H1 (cell line): Measurements from ENCODE around the gene PRF1. TPM values are rescaled to one million over a fixed set of nuclear protein-coding genes. Genes with fewer than 3 reads are reported as not detected.

Source experiments
- CTCF ChIA-PET: fragments of 300-600 bp; sonication (Branson Sonifier 250); formaldehyde crosslinking; loops from one replicate; lab custom pipeline; 2021; ENCODE audit not compliant: partially characterized antibody; lab: Charles Lee
- POLR2A ChIA-PET: fragments of 300-600 bp; sonication (Branson Sonifier 250); formaldehyde crosslinking; loops from one replicate; lab custom pipeline; 2021; ENCODE audit warnings: inconsistent platforms; ENCODE audit not compliant: partially characterized antibody; lab: Charles Lee
- DNase-seq, 2 experiments: peaks; one replicate each; pipeline versions ENCODE4 v3.0.0 to v3.0.0-alpha.2; 2010 to 2022; ENCODE audit warnings: low spot score in 2 of 2, low read depth in 1 of 2, mixed read lengths in 1 of 2
- FAIRE-seq: peaks from 2 replicates; lab custom pipeline; 2011; peaks lifted over from hg19 to GRCh38; lab: Jason Lieb, UNC
- H2AFZ ChIP-seq: 2 replicates; pipeline ENCODE4 v1.8.1; 2012; ENCODE audit warnings: low read length, inconsistent platforms
- H2AK5ac ChIP-seq: 2 replicates; pipeline ENCODE4 v1.6.1; 2013; ENCODE audit warnings: low read depth, low read length
- H2BK120ac ChIP-seq: replicated peaks from 2 replicates; pipeline ENCODE3; 2013; ENCODE audit warnings: low read depth, low read length, inconsistent platforms
- H2BK12ac ChIP-seq: 2 replicates; pipeline ENCODE4 v1.6.1; 2013; ENCODE audit warnings: low read depth, low read length
- H2BK15ac ChIP-seq: 2 replicates; pipeline ENCODE4 v1.6.1; 2013; ENCODE audit warnings: low read length
- H2BK20ac ChIP-seq: 2 replicates; pipeline ENCODE4 v1.6.1; 2013; ENCODE audit warnings: low read length
- H2BK5ac ChIP-seq: 2 replicates; pipeline ENCODE4 v1.6.1; 2013; ENCODE audit warnings: low read depth, low read length
- H3K14ac ChIP-seq: 2 replicates; pipeline ENCODE4 v1.6.1; 2013; ENCODE audit warnings: inconsistent platforms; ENCODE audit not compliant: insufficient read length
- H3K18ac ChIP-seq: 2 replicates; pipeline ENCODE4 v1.6.1; 2013; ENCODE audit warnings: low read length; ENCODE audit errors: extremely low read depth
- H3K23ac ChIP-seq: 2 replicates; pipeline ENCODE4 v1.6.1; 2013; ENCODE audit warnings: inconsistent platforms; ENCODE audit not compliant: insufficient read length
- H3K23me2 ChIP-seq: 2 replicates; pipeline ENCODE4 v1.6.1; 2013; ENCODE audit warnings: low read depth, low read length
- H3K27ac ChIP-seq: 2 replicates; pipeline ENCODE4 v1.6.1; 2011; ENCODE audit warnings: low read depth, low read length, inconsistent platforms
- H3K27me3 ChIP-seq, 4 experiments: replicated peaks in 1 of 4; 1 replicate in 1 of 4; 2 replicates in 3 of 4; pipeline versions ENCODE4 v1.6.1 to v1.8.1; 2011 to 2013; ENCODE audit warnings: low read length in 3 of 4, mild to moderate bottlenecking in 3 of 4, inconsistent platforms in 2 of 4, mixed read lengths in 2 of 4, moderate library complexity in 1 of 4; ENCODE audit not compliant: control insufficient read depth in 3 of 4, insufficient read depth in 3 of 4; ENCODE audit errors: extremely low read depth in 1 of 4
- H3K36me3 ChIP-seq, 4 experiments: 2 replicates each; pipeline versions ENCODE4 v1.6.1 to v1.8.1; 2011 to 2013; ENCODE audit warnings: mild to moderate bottlenecking in 4 of 4, low read length in 3 of 4, moderate library complexity in 2 of 4, control low read depth in 1 of 4, inconsistent platforms in 1 of 4; ENCODE audit not compliant: insufficient read depth in 4 of 4, control insufficient read depth in 2 of 4
- H3K4ac ChIP-seq: replicated peaks from 2 replicates; pipeline ENCODE3; 2013; ENCODE audit warnings: low read length, low read depth, mixed read lengths, inconsistent platforms; ENCODE audit not compliant: insufficient read length
- H3K4me1 ChIP-seq, 4 experiments: replicated peaks in 1 of 4; 1 replicate in 1 of 4; 2 replicates in 3 of 4; pipeline versions ENCODE4 v1.6.1 to v1.8.1; 2011 to 2013; ENCODE audit warnings: low read length in 3 of 4, inconsistent platforms in 2 of 4, mixed read lengths in 1 of 4; ENCODE audit not compliant: insufficient read depth in 4 of 4, control insufficient read depth in 3 of 4
- H3K4me2 ChIP-seq, 2 experiments: 2 replicates each; pipeline versions ENCODE4 v1.6.1 to v1.8.1; 2011 to 2013; ENCODE audit warnings: low read depth in 2 of 2, low read length in 2 of 2, control low read depth in 1 of 2, inconsistent platforms in 1 of 2, mild to moderate bottlenecking in 1 of 2; ENCODE audit not compliant: insufficient read depth in 1 of 2
- H3K4me3 ChIP-seq, 4 experiments: fragments of 200-600, 300-600 bp in 1 of 4; sonication (generic), shearing (Covaris generic), sonication (Bioruptor Twin) in 1 of 4; 2 replicates each; pipeline versions ENCODE4 v1.5.1 to v1.8.1; 2011 to 2016; ENCODE audit warnings: low read length in 4 of 4, low read depth in 3 of 4, control low read depth in 2 of 4, inconsistent platforms in 2 of 4, mild to moderate bottlenecking in 2 of 4, mixed read lengths in 1 of 4, moderate library complexity in 1 of 4; ENCODE audit not compliant: insufficient read depth in 2 of 4; ENCODE audit errors: extremely low read depth in 1 of 4
- H3K56ac ChIP-seq: replicated peaks from 2 replicates; pipeline ENCODE3; 2013; ENCODE audit warnings: low read depth, mild to moderate bottlenecking, mixed read lengths, low read length, inconsistent platforms; ENCODE audit not compliant: insufficient read length
- H3K79me1 ChIP-seq: 2 replicates; pipeline ENCODE4 v1.6.1; 2013; ENCODE audit warnings: low read depth, low read length, control low read depth
- H3K79me2 ChIP-seq, 2 experiments: 2 replicates each; pipeline versions ENCODE4 v1.6.1 to v1.8.1; 2012 to 2013; ENCODE audit warnings: low read length in 2 of 2, mild to moderate bottlenecking in 2 of 2, inconsistent platforms in 1 of 2; ENCODE audit not compliant: insufficient read depth in 2 of 2, control insufficient read depth in 1 of 2
- H3K9ac ChIP-seq, 4 experiments: replicated peaks in 1 of 4; 1 replicate in 1 of 4; 2 replicates in 3 of 4; pipeline versions ENCODE4 v1.6.1 to v1.8.1; 2011 to 2013; ENCODE audit warnings: low read depth in 3 of 4, low read length in 3 of 4, control low read depth in 2 of 4, mild to moderate bottlenecking in 2 of 4, moderate library complexity in 2 of 4, inconsistent platforms in 1 of 4; ENCODE audit errors: extremely low read depth in 1 of 4
- H3K9me3 ChIP-seq, 2 experiments: 2 replicates each; pipeline versions ENCODE4 v1.6.1 to v1.8.1; 2012 to 2013; ENCODE audit warnings: mild to moderate bottlenecking in 2 of 2, moderate library complexity in 2 of 2, control low read depth in 1 of 2, inconsistent platforms in 1 of 2, low read depth in 1 of 2, low read length in 1 of 2, mixed read lengths in 1 of 2; ENCODE audit not compliant: insufficient read depth in 2 of 2
- H4K20me1 ChIP-seq, 2 experiments: replicated peaks in 1 of 2; 2 replicates each; pipeline versions ENCODE3 to v1.8.1; 2011 to 2013; ENCODE audit warnings: inconsistent platforms in 2 of 2, low read length in 2 of 2, mild to moderate bottlenecking in 1 of 2; ENCODE audit not compliant: insufficient read depth in 2 of 2, control insufficient read depth in 1 of 2
- H4K5ac ChIP-seq: 2 replicates; pipeline ENCODE4 v1.6.1; 2013; ENCODE audit warnings: low read length, low read depth, mixed read lengths, inconsistent platforms; ENCODE audit not compliant: insufficient read length
- H4K8ac ChIP-seq: 2 replicates; pipeline ENCODE4 v1.8.0; 2013; ENCODE audit warnings: mild to moderate bottlenecking, moderate library complexity, low read length, inconsistent platforms; ENCODE audit not compliant: insufficient read depth; ENCODE audit errors: extremely low read depth
- H4K91ac ChIP-seq: replicated peaks from 2 replicates; pipeline ENCODE3; 2013; ENCODE audit warnings: low read length, mixed read lengths, inconsistent platforms; ENCODE audit not compliant: insufficient read length
- CBX5 ChIP-seq: fragments of 300-800, 300-1000 bp; sonication (generic); IDR thresholded peaks from 2 replicates; pipeline ENCODE4 v1.7.1; 2016; ENCODE audit warnings: antibody characterized with exemption, low read length, low read depth
- FOSL1 ChIP-seq: IDR thresholded peaks from 2 replicates; pipeline ENCODE4 v1.6.1; 2011; ENCODE audit warnings: mild to moderate bottlenecking, low read depth, low read length, moderate library complexity; ENCODE audit not compliant: insufficient read depth
- GTF2F1 ChIP-seq: IDR thresholded peaks from 2 replicates; pipeline ENCODE4 v1.6.1; 2012; ENCODE audit warnings: low read depth, low read length, improper control_type of control experiment, borderline replicate concordance
- HDAC2 ChIP-seq, 2 experiments: fragments of 300-600 bp in 1 of 2; sonication (generic) in 1 of 2; IDR thresholded peaks; 2 replicates each; pipeline ENCODE4 v1.6.1; 2011 to 2012; ENCODE audit warnings: low read depth in 2 of 2, low read length in 2 of 2, mild to moderate bottlenecking in 2 of 2, moderate library complexity in 2 of 2, borderline replicate concordance in 1 of 2, inconsistent platforms in 1 of 2
- KDM4A ChIP-seq: IDR thresholded peaks from one replicate; pipeline ENCODE4 v1.7.1; 2012; ENCODE audit warnings: low read depth, mild to moderate bottlenecking, moderate library complexity, low read length, inconsistent platforms; ENCODE audit not compliant: severe bottlenecking
- PHF8 ChIP-seq: fragments of 200-600 bp; sonication (generic); conservative IDR thresholded peaks from 2 replicates; pipeline ENCODE4 v1.7.1; 2012; ENCODE audit warnings: low read depth, mild to moderate bottlenecking, inconsistent platforms, low read length, moderate library complexity
- RBBP5 ChIP-seq: IDR thresholded peaks from 2 replicates; pipeline ENCODE4 v1.7.1; 2012; ENCODE audit warnings: low read depth, mild to moderate bottlenecking, inconsistent platforms, low read length, moderate library complexity, borderline replicate concordance
- SIX5 ChIP-seq: IDR thresholded peaks from 2 replicates; pipeline ENCODE4 v1.6.1; 2011; ENCODE audit warnings: mild to moderate bottlenecking, low read depth, low read length
- TAF1 ChIP-seq: IDR thresholded peaks from 2 replicates; pipeline ENCODE4 v1.6.1; 2011; ENCODE audit warnings: mild to moderate bottlenecking, low read depth, low read length
- TBP ChIP-seq: IDR thresholded peaks from 2 replicates; pipeline ENCODE4 v1.6.1; 2011; ENCODE audit warnings: low read depth, low read length, improper control_type of control experiment
- YY1 ChIP-seq: IDR thresholded peaks from 2 replicates; pipeline ENCODE4 v1.6.1; 2011; ENCODE audit warnings: low read depth, mild to moderate bottlenecking, low read length
- WGBS, 2 experiments: shearing (Covaris generic) in 1 of 2; methylation state at CpG; one replicate each; pipeline versions ENCODE4 v1.1.6 to v1.1.7; 2013 to 2015; ENCODE audit warnings: low lambda C conversion rate in 2 of 2, mixed read lengths in 2 of 2, inconsistent platforms in 1 of 2, low coverage in 1 of 2, missing lambda C conversion rate in 1 of 2; ENCODE audit not compliant: insufficient replicate concordance in 2 of 2, insufficient coverage in 1 of 2, insufficient read length in 1 of 2; ENCODE audit errors: extremely low coverage in 1 of 2, missing lambda C conversion rate in 1 of 2; 5-methylcytosine and 5-hydroxymethylcytosine counted together
- polyA plus RNA-seq, 7 experiments: library from polyadenylated mRNA; depleted of rRNA in 3 of 7; stranded (reverse) in 5 of 7; unstranded in 2 of 7; fragments of >200 nt in 5 of 7; fragments of 200-250 nt in 2 of 7; gene quantifications; 1 replicate in 5 of 7; 2 replicates in 1 of 7; 4 replicates in 1 of 7; pipeline versions ENCODE4 v1.2.1 to v1.2.3, GENCODE V29; 2011 to 2013; ENCODE audit warnings: missing spikeins in 2 of 7, mixed read lengths in 2 of 7
- total RNA-seq: library from RNA; stranded (reverse); fragmentation: NEBNext Ultra II Directional; extraction: Animal tissue kit (Norgen Biotek cat#: 25700); gene quantifications from 2 replicates; pipeline ENCODE4 v1.2.1, GENCODE V29; 2021
- TF ChIP-seq, protein P1 (sequence below): IDR thresholded peaks from 2 replicates; pipeline ENCODE4 v1.6.1; 2012; ENCODE audit warnings: low read length, inconsistent platforms

PRF1 gene
- total and polyA plus RNA-seq, 2 of the 8 experiments (the other 6 are each of a cell fraction or from before 2014, with no cell fraction given), result 0.15 TPM; not detected in 1

DNA sequence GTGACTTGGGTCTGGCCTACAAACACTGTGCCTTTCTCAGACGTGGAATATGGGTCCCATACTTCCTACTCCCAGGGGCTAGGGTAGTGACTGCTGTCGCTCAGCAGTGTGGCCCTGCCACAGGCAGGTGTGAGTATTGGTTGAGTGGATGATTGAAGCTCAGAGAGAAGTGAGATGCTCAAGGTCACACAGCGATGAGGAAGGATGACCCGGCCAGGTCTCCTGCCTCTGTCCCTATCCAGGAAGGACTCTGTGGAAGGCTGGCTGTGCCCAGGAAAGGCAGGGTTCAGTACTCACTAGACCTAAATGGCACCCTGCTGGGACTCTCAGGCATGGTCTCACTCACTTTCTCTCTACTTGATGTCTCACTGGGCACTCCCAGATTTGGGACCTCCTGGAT, 2.8 kb downstream of the PRF1 start:
- Histone ChIP-seq H3K36me3 (no peaks in the 10 kb centered on the region), H3K56ac (no peak overlapping the region), H4K91ac (peak overlapping the region; percentile 32), H3K4me3 (no peak overlapping the region), H3K18ac (no peak overlapping the region; the same call in 1 of the 2 replicates), H2BK20ac (no peak overlapping the region), H3K27ac (no peak overlapping the region), H3K4ac (no peak overlapping the region), H3K27me3 (no peaks in the 10 kb centered on the region), H3K23me2 (no peaks in the 10 kb centered on the region), H4K8ac (no peak overlapping the region), H2AK5ac (0 out of 2 replicates have a peak overlapping the region, but pooled peaks have one; percentile 24), H2BK5ac (no peak overlapping the region), H3K14ac (no peak overlapping the region), H2BK15ac (no peak overlapping the region; the same call in 1 of the 2 replicates), H3K79me2 (no peaks in the 10 kb centered on the region), H3K9me3 (no peaks in the 10 kb centered on the region), H3K9ac (no peak overlapping the region), H2BK12ac (no peak overlapping the region), H3K4me2 (no peak overlapping the region), H2AFZ (no peak overlapping the region), H3K4me1 (peaks cover 0 to 3% (median 0%) of the 10 kb centered on the region in 4 experiments; a peak in 3 of 7 replicates), H2BK120ac (no peak overlapping the region), H4K5ac (no peak overlapping the region), H3K79me1 (no peaks in the 10 kb centered on the region), H3K23ac (no peak overlapping the region), H4K20me1 (no peaks in the 10 kb centered on the region)
- no peak for FAIRE-seq
- 90% methylated on average over 4 of the region's 4 CpGs; no CpG with 5 or more reads in 1 of the 2 experiments for WGBS, 2 experiments
- CTCF ChIA-PET, result interaction anchor here (1.0 to 1.1 kb wide), 2 partner anchors 9 to 38 kb away, joined by 3 read pairs; no protein-coding TSS in a partner anchor
- DNase-seq, result peak in 1 of 2 experiments; percentile 27
- POLR2A ChIA-PET, result no interaction called here
- TF ChIP-seq GTF2F1 (no peak), RBBP5 (no peak), TAF1 (no peak), YY1 (no peak), PHF8 (no peak), KDM4A (no peak), CBX5 (no peak), SIX5 (no peak), HDAC2 (IDR thresholded peaks at IDR 0.05; ENCODE audit: borderline replicate concordance in 1 of 2, low read depth in 2 of 2, low read length in 2 of 2) (no peak), TBP (no peak), FOSL1 (no peak)
- TF ChIP-seq, protein P1, sequence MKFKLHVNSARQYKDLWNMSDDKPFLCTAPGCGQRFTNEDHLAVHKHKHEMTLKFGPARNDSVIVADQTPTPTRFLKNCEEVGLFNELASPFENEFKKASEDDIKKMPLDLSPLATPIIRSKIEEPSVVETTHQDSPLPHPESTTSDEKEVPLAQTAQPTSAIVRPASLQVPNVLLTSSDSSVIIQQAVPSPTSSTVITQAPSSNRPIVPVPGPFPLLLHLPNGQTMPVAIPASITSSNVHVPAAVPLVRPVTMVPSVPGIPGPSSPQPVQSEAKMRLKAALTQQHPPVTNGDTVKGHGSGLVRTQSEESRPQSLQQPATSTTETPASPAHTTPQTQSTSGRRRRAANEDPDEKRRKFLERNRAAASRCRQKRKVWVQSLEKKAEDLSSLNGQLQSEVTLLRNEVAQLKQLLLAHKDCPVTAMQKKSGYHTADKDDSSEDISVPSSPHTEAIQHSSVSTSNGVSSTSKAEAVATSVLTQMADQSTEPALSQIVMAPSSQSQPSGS, result no peak
